IPS-18a (cell line): ENCODE results near the gene SLC6A1.

ENCODE experiments used
- H3K27ac ChIP-seq: one replicate; pipeline ENCODE4 v1.5.1; 2013; ENCODE audit warnings: low read length
- H3K27me3 ChIP-seq: one replicate; pipeline ENCODE4 v1.6.1; 2013; ENCODE audit warnings: mild to moderate bottlenecking, low read length; ENCODE audit not compliant: control insufficient read depth, insufficient read depth
- H3K36me3 ChIP-seq: one replicate; pipeline ENCODE4 v1.6.1; 2013; ENCODE audit warnings: low read depth, low read length; ENCODE audit not compliant: control insufficient read depth
- H3K4me1 ChIP-seq: one replicate; pipeline ENCODE4 v1.6.1; 2013; ENCODE audit warnings: low read depth, low read length; ENCODE audit not compliant: control insufficient read depth
- H3K4me3 ChIP-seq: one replicate; pipeline ENCODE4 v1.5.1; 2013; ENCODE audit warnings: low read length
- H3K9ac ChIP-seq: one replicate; pipeline ENCODE4 v1.6.1; 2013; ENCODE audit warnings: mild to moderate bottlenecking, low read length, moderate library complexity
- H3K9me3 ChIP-seq: one replicate; pipeline ENCODE4 v1.6.1; 2013; ENCODE audit warnings: low read depth, low read length; ENCODE audit not compliant: control insufficient read depth

SLC6A1 gene

GRCh38 chr3:10982782-10983181 is 9.8 kb upstream of the SLC6A1 start:
- H3K4me1 ChIP-seq: peaks cover 10% of the 10 kb centered on the region
- H3K9me3 ChIP-seq: no peaks in the 10 kb centered on the region
- no peaks in the 10 kb centered on the region for H3K27me3 ChIP-seq
- no peak overlapping the region for H3K4me3 ChIP-seq
- no peak overlapping the region for H3K27ac ChIP-seq
- H3K36me3 ChIP-seq: no peaks in the 10 kb centered on the region
- no peak overlapping the region for H3K9ac ChIP-seq

- H3K27me3 ChIP-seq: no peaks in the 10 kb centered on the region
- H3K4me3 ChIP-seq: no peak overlapping the region
- H3K4me1 ChIP-seq: peaks cover 8% of the 10 kb centered on the region
- H3K27ac ChIP-seq: no peak overlapping the region
- H3K36me3 ChIP-seq: no peaks in the 10 kb centered on the region
- H3K9ac ChIP-seq: no peak overlapping the region
- no peaks in the 10 kb centered on the region for H3K9me3 ChIP-seq
These were observed 9.2 kb upstream of the SLC6A1 start for GRCh38 chr3:10983219-10983916.

- H3K27ac ChIP-seq: no peak overlapping the region
- H3K9me3 ChIP-seq: no peaks in the 10 kb centered on the region
- no peaks in the 10 kb centered on the region for H3K27me3 ChIP-seq
- no peak overlapping the region for H3K4me3 ChIP-seq
- no peaks in the 10 kb centered on the region for H3K36me3 ChIP-seq
- no peak overlapping the region for H3K9ac ChIP-seq
- peaks cover 7% of the 10 kb centered on the region for H3K4me1 ChIP-seq
These were observed 8.1 kb upstream of the SLC6A1 start for GRCh38 chr3:10984371-10984896.

GRCh38 chr3:10985181-10985580 is 7.4 kb upstream of the SLC6A1 start:
- H3K4me3 ChIP-seq: no peak overlapping the region
- no peak overlapping the region for H3K27ac ChIP-seq
- peaks cover 7% of the 10 kb centered on the region for H3K4me1 ChIP-seq
- H3K36me3 ChIP-seq: no peaks in the 10 kb centered on the region
- H3K27me3 ChIP-seq: no peaks in the 10 kb centered on the region
- H3K9me3 ChIP-seq: no peaks in the 10 kb centered on the region
- H3K9ac ChIP-seq: no peak overlapping the region

- Histone ChIP-seq H3K4me3 (no peak overlapping the region), H3K9me3 (no peaks in the 10 kb centered on the region), H3K9ac (no peak overlapping the region), H3K27ac (no peak overlapping the region), H3K36me3 (no peaks in the 10 kb centered on the region), H3K27me3 (peaks cover 11% of the 10 kb centered on the region), H3K4me1 (peaks cover 7% of the 10 kb centered on the region)
These were observed 6.0 kb upstream of the SLC6A1 start for GRCh38 chr3:10986592-10986991.

GRCh38 chr3:10988001-10988665 is 4.4 kb upstream of the SLC6A1 start:
- Histone ChIP-seq H3K4me3 (no peak overlapping the region), H3K27ac (no peak overlapping the region), H3K4me1 (peaks cover 6% of the 10 kb centered on the region), H3K36me3 (no peaks in the 10 kb centered on the region), H3K9ac (no peak overlapping the region), H3K9me3 (no peaks in the 10 kb centered on the region), H3K27me3 (peaks cover 17% of the 10 kb centered on the region)

GRCh38 chr3:10988991-10989484 is 3.5 kb upstream of the SLC6A1 start:
- H3K9ac ChIP-seq: no peak overlapping the region
- peaks cover 26% of the 10 kb centered on the region for H3K27me3 ChIP-seq
- H3K4me3 ChIP-seq: no peak overlapping the region
- H3K4me1 ChIP-seq: peaks cover 4% of the 10 kb centered on the region
- no peaks in the 10 kb centered on the region for H3K36me3 ChIP-seq
- no peaks in the 10 kb centered on the region for H3K9me3 ChIP-seq
- no peak overlapping the region for H3K27ac ChIP-seq

- H3K4me3 ChIP-seq: peak overlapping the region; percentile 50
- peaks cover 57% of the 10 kb centered on the region for H3K27me3 ChIP-seq
- no peak overlapping the region for H3K27ac ChIP-seq
- no peak overlapping the region for H3K9ac ChIP-seq
- peaks cover under 1% of the 10 kb centered on the region for H3K4me1 ChIP-seq
- no peaks in the 10 kb centered on the region for H3K36me3 ChIP-seq
- H3K9me3 ChIP-seq: no peaks in the 10 kb centered on the region
These were observed 588 bp downstream of the SLC6A1 start for GRCh38 chr3:10992943-10993728.

GRCh38 chr3:10993729-10994065 is 1.1 kb downstream of the SLC6A1 start:
- Histone ChIP-seq H3K27me3 (peaks cover 57% of the 10 kb centered on the region), H3K9ac (no peak overlapping the region), H3K27ac (no peak overlapping the region), H3K4me1 (no peaks in the 10 kb centered on the region), H3K9me3 (no peaks in the 10 kb centered on the region), H3K36me3 (no peaks in the 10 kb centered on the region), H3K4me3 (peak overlapping the region; percentile 50)

GRCh38 chr3:10994306-10994705 is 1.8 kb downstream of the SLC6A1 start:
- Histone ChIP-seq H3K9me3 (no peaks in the 10 kb centered on the region), H3K9ac (no peak overlapping the region), H3K36me3 (no peaks in the 10 kb centered on the region), H3K4me1 (no peaks in the 10 kb centered on the region), H3K4me3 (no peak overlapping the region), H3K27ac (no peak overlapping the region), H3K27me3 (peaks cover 57% of the 10 kb centered on the region)

GRCh38 chr3:10995871-10996270 is 3.3 kb downstream of the SLC6A1 start:
- H3K4me3 ChIP-seq: no peak overlapping the region
- H3K36me3 ChIP-seq: no peaks in the 10 kb centered on the region
- no peak overlapping the region for H3K27ac ChIP-seq
- H3K9ac ChIP-seq: no peak overlapping the region
- no peaks in the 10 kb centered on the region for H3K4me1 ChIP-seq
- H3K27me3 ChIP-seq: peaks cover 53% of the 10 kb centered on the region
- H3K9me3 ChIP-seq: no peaks in the 10 kb centered on the region
